Femur (tissue), 1 donor: ENCODE measurements around the gene SPINK5.

Source experiments
- DNase-seq: peaks from one replicate; pipeline ENCODE4 v3.0.0-alpha.2; 2017

Gene SPINK5

GRCh38 chr5:148094336-148094735, 30.6 kb downstream of the SPINK5 start:
- no peak for DNase-seq

GRCh38 chr5:148104226-148104625, 40.4 kb downstream of the SPINK5 start:
- DNase-seq, result no peak

GRCh38 chr5:148107608-148108007, 43.8 kb downstream of the SPINK5 start:
- no peak for DNase-seq

- DNase-seq, result no peak
Measured at GRCh38 chr5:148113243-148113642, 49.5 kb downstream of the SPINK5 start.

- DNase-seq, result no peak
Measured at GRCh38 chr5:148120317-148120716, 56.5 kb downstream of the SPINK5 start.

DNA sequence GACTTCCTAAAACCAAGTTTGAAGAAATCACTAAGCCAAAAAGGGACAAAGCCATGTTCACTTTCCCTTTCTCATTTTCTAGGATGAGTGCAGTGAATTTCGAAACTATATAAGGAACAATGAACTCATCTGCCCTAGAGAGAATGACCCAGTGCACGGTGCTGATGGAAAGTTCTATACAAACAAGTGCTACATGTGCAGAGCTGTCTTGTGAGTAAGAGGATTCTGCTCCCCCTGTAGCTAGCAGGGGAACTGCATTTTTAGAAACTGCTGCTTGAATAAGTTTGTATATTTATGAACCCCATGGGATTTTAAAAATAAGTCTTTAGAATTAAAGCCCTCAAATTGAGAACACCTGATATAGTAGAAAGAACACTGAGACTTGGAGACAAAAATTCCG, 61.9 kb downstream of the SPINK5 start:
- DNase-seq, result no peak

DNA sequence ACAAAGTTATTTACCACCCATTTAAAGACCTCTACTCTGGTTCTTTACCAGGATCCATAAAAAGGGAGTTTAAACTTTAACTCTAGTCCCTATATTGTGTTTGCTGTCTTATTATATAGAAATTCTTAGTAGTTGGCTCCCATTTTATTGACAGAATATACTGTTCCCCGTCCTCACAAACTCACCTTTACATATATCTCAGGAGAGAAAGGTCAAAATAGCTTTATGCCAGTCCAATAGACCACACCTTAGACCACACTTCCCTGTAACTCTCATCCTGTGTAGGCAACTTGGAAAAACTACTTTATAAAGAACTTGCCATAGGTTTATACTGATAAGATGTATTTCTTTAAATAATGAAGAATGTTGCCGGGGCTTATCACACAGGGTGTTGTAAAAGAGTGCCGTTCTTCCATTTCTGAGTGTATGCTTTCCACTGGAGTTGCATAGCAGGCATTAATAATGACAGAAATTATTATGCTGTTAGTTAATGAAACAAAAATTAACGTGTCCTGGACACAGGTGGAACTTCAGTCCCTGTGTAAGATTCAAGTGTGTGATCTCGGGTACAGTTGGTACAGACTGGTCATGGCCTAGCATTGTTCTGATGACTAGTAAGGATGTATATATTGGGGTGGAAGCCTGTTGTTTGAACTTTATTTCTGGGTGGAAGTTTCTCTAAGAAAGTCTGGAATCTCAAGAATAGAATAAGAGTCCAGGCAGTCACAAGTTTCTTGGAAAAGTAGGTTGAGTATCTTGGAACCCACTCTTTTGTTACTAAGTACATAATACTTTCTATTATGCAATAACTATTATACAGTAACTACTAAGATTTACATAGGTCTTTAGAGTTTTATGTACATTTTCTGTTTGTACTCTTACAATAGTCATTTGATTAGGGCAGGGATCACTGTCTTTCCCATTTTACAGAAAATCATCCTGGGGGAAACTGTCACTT, 71.6 kb downstream of the SPINK5 start:
- DNase-seq, result no peak

DNA sequence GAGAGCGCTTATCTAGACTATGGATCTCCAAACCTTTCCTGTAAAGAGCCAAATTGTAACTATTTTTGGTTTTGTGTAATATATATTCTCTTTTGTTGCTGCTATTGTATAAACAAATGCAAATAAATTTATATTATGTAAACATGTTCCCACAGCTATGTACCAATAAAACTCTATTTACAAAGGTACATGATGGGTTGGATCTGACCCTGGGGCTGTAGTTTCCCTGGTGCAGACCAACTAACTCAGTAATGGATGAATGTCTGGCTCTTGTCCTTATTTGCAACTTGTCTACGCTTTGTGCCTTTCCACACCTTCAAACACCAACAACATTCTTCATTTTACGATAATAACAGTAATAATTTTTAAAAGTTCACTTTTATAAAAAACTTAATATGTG, 77.1 kb downstream of the SPINK5 start:
- DNase-seq, result no peak

DNA sequence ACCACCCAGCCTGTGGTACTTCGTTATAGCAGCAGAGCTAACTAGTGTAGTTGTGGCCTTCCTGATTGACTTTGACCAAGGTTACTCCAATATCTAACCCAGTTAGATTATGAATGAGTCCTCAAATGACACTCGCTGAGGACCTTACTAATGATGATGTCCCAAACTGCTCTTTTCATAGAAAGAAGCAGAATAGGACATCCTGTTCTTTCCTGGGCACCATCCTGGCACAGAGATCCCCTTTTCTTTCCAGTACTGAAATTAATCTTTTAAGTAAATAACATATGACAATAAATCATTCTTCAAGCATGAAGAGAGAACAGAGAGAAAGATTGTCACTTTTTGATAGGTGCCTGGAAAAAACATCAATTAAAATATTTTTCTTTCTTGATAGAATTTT, 77.9 kb downstream of the SPINK5 start:
- no peak for DNase-seq

- DNase-seq, result no peak
Measured at GRCh38 chr5:148145916-148146315, 82.1 kb downstream of the SPINK5 start.

DNA sequence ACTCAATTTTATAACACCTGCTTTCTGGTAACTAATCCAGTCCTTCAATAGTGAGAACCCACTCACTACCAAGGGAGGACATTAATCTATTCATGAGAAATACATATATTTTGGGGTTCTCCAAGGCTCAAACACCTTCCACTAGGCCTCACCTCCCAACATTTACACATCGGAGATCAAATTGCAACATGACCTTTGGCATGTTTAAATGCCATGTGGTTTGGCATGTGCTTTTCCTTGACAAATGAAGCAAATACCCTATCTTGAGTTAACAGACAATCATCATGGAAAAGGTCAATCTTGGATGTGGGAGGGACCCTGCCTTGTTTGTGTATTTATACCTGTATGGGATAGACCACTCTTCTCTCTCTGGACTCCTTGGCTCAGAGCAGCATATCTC, 82.7 kb downstream of the SPINK5 start:
- no peak for DNase-seq

- no peak for DNase-seq
Measured at GRCh38 chr5:148147415-148147814, 83.6 kb downstream of the SPINK5 start.

DNA sequence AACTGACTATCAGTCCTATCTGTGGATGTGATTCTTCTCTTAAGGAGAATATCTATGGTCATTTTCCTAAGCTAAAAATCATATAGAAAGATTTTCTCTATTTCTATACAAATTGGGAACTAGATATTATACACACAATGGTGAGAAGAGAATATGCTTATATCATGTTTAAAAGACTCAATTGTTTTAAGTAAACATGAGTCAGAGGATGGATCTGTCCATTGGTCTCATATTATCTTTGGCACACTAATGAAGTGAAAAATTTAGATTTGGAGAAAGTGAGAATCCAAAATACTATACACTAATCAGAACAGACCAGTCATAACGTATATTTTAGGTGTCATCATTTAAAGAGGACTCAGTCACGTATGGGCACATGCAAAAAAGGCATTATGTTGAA, 88.1 kb downstream of the SPINK5 start:
- no peak for DNase-seq

GRCh38 chr5:148152781-148153180, 89.0 kb downstream of the SPINK5 start:
- no peak for DNase-seq

- no peak for DNase-seq
Measured at GRCh38 chr5:148156609-148157008, 92.8 kb downstream of the SPINK5 start.

DNA sequence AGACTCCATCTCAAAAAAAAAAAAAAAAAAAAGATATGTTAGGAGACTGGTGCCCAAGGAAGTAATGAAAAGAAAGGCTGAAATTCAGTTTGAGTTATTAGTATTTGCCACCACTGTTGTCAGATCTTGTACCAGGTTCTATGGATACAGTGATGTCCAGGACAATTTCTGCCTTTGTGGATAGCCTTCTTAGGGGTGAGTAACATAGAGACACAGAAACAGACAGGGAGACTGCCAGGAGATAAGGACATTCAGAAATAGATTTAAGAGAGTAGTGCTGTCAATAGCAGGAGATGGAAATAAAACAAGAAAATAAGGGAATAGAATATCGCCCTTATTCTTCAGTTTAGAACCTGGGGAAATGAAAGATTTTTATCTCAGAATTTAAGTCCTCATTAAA, 98.3 kb downstream of the SPINK5 start:
- no peak for DNase-seq

- no peak for DNase-seq
Measured at GRCh38 chr5:148163345-148163744, 99.6 kb downstream of the SPINK5 start.

GRCh38 chr5:148166550-148167283, 102.9 kb downstream of the SPINK5 start:
- no peak for DNase-seq

GRCh38 chr5:148168246-148168645, 104.5 kb downstream of the SPINK5 start, which contains the start of gene SPINK14:
TSS of gene SPINK14 (plus strand) at chr5:148168546. CDS start at chr5:148169733, 1,187 bp downstream.
- no peak for DNase-seq

DNA sequence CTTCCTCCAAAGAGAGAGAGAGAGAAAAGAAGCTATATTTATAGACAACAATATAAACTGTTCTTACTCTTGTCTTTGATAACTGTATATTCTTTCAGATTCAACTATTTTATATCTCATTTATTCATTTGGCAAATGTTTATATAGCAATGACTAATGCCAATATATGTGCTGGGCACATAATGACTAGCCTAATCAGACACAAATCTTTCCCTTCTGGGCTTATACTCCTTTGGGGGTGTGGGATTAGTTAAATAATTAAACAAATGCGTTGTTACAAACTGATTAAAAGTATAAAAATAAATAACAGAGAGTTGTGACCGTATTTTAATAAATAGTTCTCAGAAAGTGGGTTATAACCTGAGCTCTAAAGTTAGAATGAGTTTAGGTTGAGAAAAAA, 108.6 kb downstream of the SPINK5 start:
- DNase-seq, result no peak

- no peak for DNase-seq
Measured at GRCh38 chr5:148176480-148176879, 112.7 kb downstream of the SPINK5 start.

GRCh38 chr5:148177207-148177606, 113.4 kb downstream of the SPINK5 start:
- DNase-seq, result no peak

- no peak for DNase-seq
Measured at GRCh38 chr5:148179234-148179824, 115.5 kb downstream of the SPINK5 start.
